ENCODE results near the gene TMEM255B.
"Not testable (repeated sequence)": the region's sequence is repeated elsewhere in the genome, so short reads cannot be mapped to it uniquely, and the experiment has no call there.

Gene TMEM255B

GRCh38 chr13:113770441-113770840, 11.4 kb downstream of the TMEM255B start:
- no peak for DNase-seq

GRCh38 chr13:113770937-113771336, 11.9 kb downstream of the TMEM255B start:
- DNase-seq: no peak

GRCh38 chr13:113771709-113772331, 12.8 kb downstream of the TMEM255B start:
- no peak for DNase-seq

- no peak for DNase-seq
Observed at GRCh38 chr13:113774177-113775107, 15.4 kb downstream of the TMEM255B start.

GRCh38 chr13:113775451-113776145, 16.6 kb downstream of the TMEM255B start:
- no peak for DNase-seq

- DNase-seq: no peak
Observed at GRCh38 chr13:113776231-113777125, 17.5 kb downstream of the TMEM255B start.

- DNase-seq: no peak
Observed at GRCh38 chr13:113777311-113778260, 18.6 kb downstream of the TMEM255B start.

- no peak for DNase-seq
Observed at GRCh38 chr13:113781571-113781970, 22.5 kb downstream of the TMEM255B start.

GRCh38 chr13:113782472-113782871, 23.4 kb downstream of the TMEM255B start:
- DNase-seq: no peak

- no peak for DNase-seq
Observed at GRCh38 chr13:113783200-113783881, 24.3 kb downstream of the TMEM255B start.

- DNase-seq: no peak
Observed at GRCh38 chr13:113783966-113784644, 25.1 kb downstream of the TMEM255B start.

GRCh38 chr13:113784645-113785024, 25.6 kb downstream of the TMEM255B start:
- DNase-seq: no peak

GRCh38 chr13:113785051-113786010, 26.3 kb downstream of the TMEM255B start:
- DNase-seq: no peak

GRCh38 chr13:113786262-113786841, 27.3 kb downstream of the TMEM255B start:
- no peak for DNase-seq

GRCh38 chr13:113787694-113788093, 28.7 kb downstream of the TMEM255B start:
- no peak for DNase-seq

- DNase-seq: no peak
Observed at GRCh38 chr13:113788413-113789135, 29.5 kb downstream of the TMEM255B start.

GRCh38 chr13:113789167-113789566, 30.1 kb downstream of the TMEM255B start:
- DNase-seq: no peak

- not testable (repeated sequence) for DNase-seq
Observed at GRCh38 chr13:113789931-113790330, 30.9 kb downstream of the TMEM255B start.

Measured in CD4-positive, alpha-beta T cell treated with Interferon alpha-2 for 1 hour (primary cell).